IMR-90 (cell line): ENCODE results near the gene APOC4. TPM values are rescaled to one million over a fixed set of nuclear protein-coding genes. Genes with fewer than 3 reads are reported as not detected.
A peak's percentile ranks its signal among the peaks of the same experiment; 100 is the strongest.

Source experiments
- ATAC-seq: fragments of 200-7000 bp; cut with Tn5 transposase; 2 replicates; pipeline ENCODE4 v1.9.1; 2020; ENCODE audit warnings: low read depth, mild to moderate bottlenecking, moderate library complexity
- BruUV-seq: library from RNA; stranded (reverse); fragments of 400-500 nt; replicated peaks from 2 replicates; lab custom pipeline; 2021; lab: Mats Ljungman, UMichigan
- CTCF ChIA-PET: fragments of 300-600 bp; formaldehyde crosslinking; extraction: SDS; loops from one replicate; lab custom pipeline; 2021; ENCODE audit warnings: antibody characterized with exemption; lab: Yijun Ruan, JAX
- POLR2A ChIA-PET: fragments of 300-600 bp; sonication (Branson Sonifier 250); formaldehyde crosslinking; loops from one replicate; lab custom pipeline; 2022; ENCODE audit warnings: antibody characterized with exemption; ENCODE audit not compliant: unreplicated experiment; lab: Charles Lee
- DNase-seq: peaks from one replicate; pipeline ENCODE4 v3.0.0; 2013
- H2AFZ ChIP-seq: replicated peaks from 2 replicates; pipeline ENCODE3; 2013; ENCODE audit warnings: low read length, mild to moderate bottlenecking; ENCODE audit not compliant: poor library complexity
- H2AK5ac ChIP-seq: 2 replicates; pipeline ENCODE4 v1.6.1; 2013; ENCODE audit warnings: low read depth, low read length, inconsistent platforms
- H2AK9ac ChIP-seq: replicated peaks from 2 replicates; pipeline ENCODE3; 2013; ENCODE audit warnings: mild to moderate bottlenecking, low read depth, low read length, moderate library complexity; ENCODE audit not compliant: poor library complexity
- H2BK120ac ChIP-seq: 2 replicates; pipeline ENCODE4 v1.6.1; 2013; ENCODE audit warnings: low read depth, low read length, inconsistent platforms
- H2BK15ac ChIP-seq: 3 replicates; pipeline ENCODE4 v1.6.1; 2013; ENCODE audit warnings: low read depth, low read length, inconsistent platforms
- H2BK20ac ChIP-seq: 2 replicates; pipeline ENCODE4 v1.6.1; 2013; ENCODE audit warnings: low read depth, mild to moderate bottlenecking, inconsistent platforms, low read length, moderate library complexity
- H2BK5ac ChIP-seq: 2 replicates; pipeline ENCODE4 v1.6.1; 2013; ENCODE audit warnings: mild to moderate bottlenecking, low read depth, low read length, inconsistent platforms; ENCODE audit not compliant: poor library complexity, severe bottlenecking
- H3K14ac ChIP-seq: replicated peaks from 2 replicates; pipeline ENCODE4 v1.6.1; 2013; ENCODE audit warnings: low read depth, low read length, inconsistent platforms
- H3K18ac ChIP-seq: 2 replicates; pipeline ENCODE4 v1.6.1; 2013; ENCODE audit warnings: low read depth, low read length, control low read depth
- H3K23ac ChIP-seq: 2 replicates; pipeline ENCODE4 v1.6.1; 2013; ENCODE audit warnings: low read depth, low read length, inconsistent platforms
- H3K27ac ChIP-seq: 2 replicates; pipeline ENCODE4 v1.5.1; 2013; ENCODE audit warnings: mild to moderate bottlenecking, control low read depth, low read length; ENCODE audit not compliant: insufficient read depth
- H3K27me3 ChIP-seq: 2 replicates; pipeline ENCODE4 v1.6.1; 2013; ENCODE audit warnings: low read length; ENCODE audit not compliant: control insufficient read depth, insufficient read depth
- H3K36me3 ChIP-seq: 2 replicates; pipeline ENCODE4 v1.6.1; 2013; ENCODE audit warnings: low read length, mixed read lengths; ENCODE audit not compliant: control insufficient read depth, insufficient read depth
- H3K4ac ChIP-seq: 2 replicates; pipeline ENCODE4 v1.6.1; 2013; ENCODE audit warnings: low read depth, low read length, inconsistent platforms
- H3K4me1 ChIP-seq: 2 replicates; pipeline ENCODE4 v1.6.1; 2013; ENCODE audit warnings: low read length, mixed read lengths; ENCODE audit not compliant: control insufficient read depth, insufficient read depth
- H3K4me2 ChIP-seq: 2 replicates; pipeline ENCODE4 v1.6.1; 2013; ENCODE audit warnings: low read depth, mild to moderate bottlenecking, control low read depth, low read length, moderate library complexity
- H3K4me3 ChIP-seq: 2 replicates; pipeline ENCODE4 v1.5.1; 2013; ENCODE audit warnings: low read depth, mild to moderate bottlenecking, control low read depth, low read length, moderate library complexity; ENCODE audit not compliant: insufficient read depth
- H3K56ac ChIP-seq: 2 replicates; pipeline ENCODE4 v1.6.1; 2013; ENCODE audit warnings: low read length, inconsistent platforms; ENCODE audit not compliant: insufficient read depth; ENCODE audit errors: extremely low read depth
- H3K79me1 ChIP-seq, 2 experiments: 2 replicates each; pipeline ENCODE4 v1.6.1; 2013; ENCODE audit warnings: low read length in 2 of 2, inconsistent platforms in 1 of 2, low read depth in 1 of 2
- H3K9ac ChIP-seq: 2 replicates; pipeline ENCODE4 v1.6.1; 2013; ENCODE audit warnings: low read depth, low read length, control low read depth
- H3K9me1 ChIP-seq: 2 replicates; pipeline ENCODE4 v1.6.1; 2013; ENCODE audit warnings: low read length, inconsistent platforms; ENCODE audit not compliant: insufficient read depth
- H3K9me3 ChIP-seq: 2 replicates; pipeline ENCODE4 v1.6.1; 2013; ENCODE audit warnings: low read length; ENCODE audit not compliant: control insufficient read depth, insufficient read depth
- H4K20me1 ChIP-seq: 2 replicates; pipeline ENCODE4 v1.6.1; 2013; ENCODE audit warnings: low read length, inconsistent platforms; ENCODE audit not compliant: insufficient read depth
- H4K5ac ChIP-seq: 2 replicates; pipeline ENCODE4 v1.6.1; 2013; ENCODE audit warnings: mild to moderate bottlenecking, low read depth, low read length, control low read depth
- H4K8ac ChIP-seq, 2 experiments: 2 replicates each; pipeline ENCODE4 v1.6.1; 2013; ENCODE audit warnings: low read depth in 2 of 2, low read length in 2 of 2, control low read depth in 1 of 2, inconsistent platforms in 1 of 2
- H4K91ac ChIP-seq: 2 replicates; pipeline ENCODE4 v1.6.1; 2013; ENCODE audit warnings: low read depth, low read length, inconsistent platforms; ENCODE audit not compliant: insufficient read depth
- CEBPB ChIP-seq: IDR thresholded peaks from 2 replicates; pipeline ENCODE4 v1.6.1; 2012; ENCODE audit warnings: low read depth, low read length, improper control_type of control experiment
- CTCF ChIP-seq: conservative IDR thresholded peaks from 2 replicates; pipeline ENCODE4 v1.5.1; 2012; ENCODE audit warnings: mild to moderate bottlenecking, low read depth, low read length, improper control_type of control experiment
- ELK1 ChIP-seq: fragments of 150-350 bp; IDR thresholded peaks from 2 replicates; pipeline ENCODE4 v1.6.1; 2016; ENCODE audit warnings: low read depth, mild to moderate bottlenecking, low read length, moderate library complexity, borderline replicate concordance
- FOS ChIP-seq: fragments of 150-350 bp; IDR thresholded peaks from 2 replicates; pipeline ENCODE4 v1.6.1; 2016; ENCODE audit warnings: low read depth, low read length
- NFE2L2 ChIP-seq: fragments of 150-350 bp; IDR thresholded peaks from 2 replicates; pipeline ENCODE4 v1.6.1; 2016; ENCODE audit warnings: low read depth, mild to moderate bottlenecking, low read length
- POLR2A ChIP-seq: IDR thresholded peaks from 2 replicates; pipeline ENCODE4 v1.6.1; 2012; ENCODE audit warnings: mild to moderate bottlenecking, low read depth, low read length
- RAD21 ChIP-seq: IDR thresholded peaks from 2 replicates; pipeline ENCODE4 v1.6.1; 2012; ENCODE audit warnings: low read length, improper control_type of control experiment
- RCOR1 ChIP-seq: IDR thresholded peaks from 2 replicates; pipeline ENCODE4 v1.6.1; 2012; ENCODE audit warnings: mild to moderate bottlenecking, low read length, improper control_type of control experiment; ENCODE audit not compliant: insufficient replicate concordance
- RFX5 ChIP-seq: IDR thresholded peaks from 2 replicates; pipeline ENCODE4 v1.8.0; 2012; ENCODE audit warnings: low read depth, mild to moderate bottlenecking, low read length, moderate library complexity
- SMC3 ChIP-seq: fragments of 150-350 bp; IDR thresholded peaks from 2 replicates; pipeline ENCODE4 v1.6.1; 2016; ENCODE audit warnings: low read depth, mild to moderate bottlenecking, antibody characterized with exemption, low read length, moderate library complexity
- USF2 ChIP-seq: fragments of 150-350 bp; IDR thresholded peaks from 2 replicates; pipeline ENCODE4 v1.6.1; 2017; ENCODE audit warnings: mild to moderate bottlenecking, antibody characterized with exemption, low read length, low read depth
- WGBS, 2 experiments: methylation state at CpG; one replicate each; pipeline versions ENCODE4 v1.1.5 to v1.1.7; 2013; ENCODE audit warnings: missing lambda C conversion rate in 2 of 2; ENCODE audit not compliant: insufficient read length in 1 of 2; ENCODE audit errors: extremely low coverage in 2 of 2; 5-methylcytosine and 5-hydroxymethylcytosine counted together
- dilution Hi-C: fragments of 300-500 bp; cut with HindIII; formaldehyde crosslinking; loops from one replicate; pipeline ENCODE4 v1.14.3; 2018; ENCODE audit warnings: low sequenced_read_pairs; ENCODE audit not compliant: unreplicated experiment
- in situ Hi-C: fragments of 300-500 bp; cut with MboI; formaldehyde crosslinking; loops from 3 replicates; pipeline ENCODE4 v1.14.3; 2019; ENCODE audit warnings: low sequenced_read_pairs, inconsistent platforms, mixed read lengths
- intact Hi-C: fragments of 100-400 bp; cut with micrococcal nuclease; formaldehyde crosslinking; loops from 2 replicates; pipeline ENCODE4 v1.10.0; 2022
- polyA plus RNA-seq, 3 experiments: library from polyadenylated mRNA; depleted of rRNA; stranded (reverse); fragments of >200 nt; gene quantifications; 2 replicates each; pipeline ENCODE4 v1.2.3, GENCODE V29; 2012; ENCODE audit warnings: low replicate concordance in 1 of 3
- total RNA-seq: library from RNA; depleted of rRNA; stranded (reverse); fragments of >200 nt; gene quantifications from 2 replicates; pipeline ENCODE4 v1.2.3, GENCODE V29; 2012

Gene APOC4
- total and polyA plus RNA-seq, 2 of the 4 experiments (the other 2 are of a cell fraction), result not detected

GRCh38 chr19:44924243-44924725 is 17.8 kb upstream of the APOC4 start:
- dilution Hi-C loops, result no loop called here
- no peaks in the 10 kb centered on the region for H4K20me1 ChIP-seq
- peak overlapping the region; percentile 65 for H3K14ac ChIP-seq
- 67% methylated on average over 3 of the region's 8 CpGs; no CpG with 5 or more reads in 1 of the 2 experiments for WGBS, 2 experiments
- ChIA-PET CTCF (interaction anchor here (1.1 kb wide), 1 partner anchor 12 kb away, joined by 4 read pairs; no protein-coding TSS in a partner anchor), POLR2A (no interaction called here)
- H4K8ac ChIP-seq, result peak overlapping the region; percentile 41 to 70
- H3K23ac ChIP-seq, result peak overlapping the region; percentile 50; the same call in 1 of the 2 replicates
- no peaks in the 10 kb centered on the region for H3K9me1 ChIP-seq
- H3K4me1 ChIP-seq, result peaks cover 23% of the 10 kb centered on the region
- H3K27me3 ChIP-seq, result no peaks in the 10 kb centered on the region
- no peaks in the 10 kb centered on the region for H3K36me3 ChIP-seq
- peak overlapping the region; percentile 55; the same call in 1 of the 2 replicates for H4K91ac ChIP-seq
- in situ Hi-C loops, result no loop called here
- DNase-seq, result no peak
- no peaks in the 10 kb centered on the region for H3K79me1 ChIP-seq
- H3K56ac ChIP-seq, result no peak overlapping the region
- peak overlapping the region; percentile 79; the same call in 1 of the 2 replicates for H3K27ac ChIP-seq
- BruUV-seq, result no TSS peak
- H3K9ac ChIP-seq, result peak overlapping the region; percentile 20; the same call in 1 of the 2 replicates
- no peak overlapping the region; the same call in 1 of the 2 replicates for H3K4me2 ChIP-seq
- no peak overlapping the region for H3K4me3 ChIP-seq
- no peak overlapping the region for H2AK9ac ChIP-seq
- TF ChIP-seq NFE2L2 (no peak), ELK1 (no peak), FOS (no peak), RCOR1 (no peak), SMC3 (no peak), RFX5 (no peak), POLR2A (no peak), CEBPB (no peak), USF2 (no peak), CTCF (no peak), RAD21 (no peak)
- peak overlapping the region; percentile 10; the same call in 1 of the 3 replicates for H2BK15ac ChIP-seq
- peak overlapping the region; percentile 63 for H2AFZ ChIP-seq
- peak overlapping the region; percentile 31 for H3K4ac ChIP-seq
- peak overlapping the region; percentile 68; the same call in 1 of the 2 replicates for H2BK120ac ChIP-seq
- peak overlapping the region; percentile 85 for H4K5ac ChIP-seq
- peak overlapping the region; percentile 44; the same call in 1 of the 2 replicates for H2BK20ac ChIP-seq
- peak overlapping the region; percentile 90; the same call in 1 of the 2 replicates for H2AK5ac ChIP-seq
- H3K9me3 ChIP-seq, result no peaks in the 10 kb centered on the region
- intact Hi-C loops, result no loop called here
- peak overlapping the region; percentile 88 for H3K18ac ChIP-seq
- no peak overlapping the region for H2BK5ac ChIP-seq
- ATAC-seq, result no peak
